Adipocyte (in vitro differentiated cells): ENCODE results near the gene THRSP.
"Not testable (repeated sequence)": the region's sequence is repeated elsewhere in the genome, so short reads cannot be mapped to it uniquely, and the experiment has no call there.

ENCODE experiments used
- DNase-seq: peaks from one replicate; pipeline ENCODE4 v3.0.0-alpha.2; 2015; ENCODE audit warnings: low read depth
- H3K27me3 ChIP-seq: replicated peaks from 2 replicates; pipeline ENCODE4 v1.7.0; 2013; ENCODE audit warnings: mild to moderate bottlenecking, low read length, moderate library complexity; ENCODE audit not compliant: control insufficient read depth, insufficient read depth
- H3K36me3 ChIP-seq: 2 replicates; pipeline ENCODE4 v1.7.0; 2013; ENCODE audit warnings: low read length, mild to moderate bottlenecking, moderate library complexity; ENCODE audit not compliant: control insufficient read depth, insufficient read depth, severe bottlenecking
- H3K4me1 ChIP-seq: 2 replicates; pipeline ENCODE4 v1.7.0; 2013; ENCODE audit warnings: mild to moderate bottlenecking, low read length, moderate library complexity; ENCODE audit not compliant: control insufficient read depth, insufficient read depth
- H3K4me3 ChIP-seq: 2 replicates; pipeline ENCODE4 v1.7.0; 2013; ENCODE audit warnings: mild to moderate bottlenecking, low read length, moderate library complexity
- H3K9ac ChIP-seq: 2 replicates; pipeline ENCODE4 v1.7.0; 2013; ENCODE audit warnings: mild to moderate bottlenecking, low read length, moderate library complexity
- H3K9me3 ChIP-seq: 2 replicates; pipeline ENCODE4 v1.7.0; 2013; ENCODE audit warnings: mild to moderate bottlenecking, low read length, moderate library complexity; ENCODE audit not compliant: control insufficient read depth

Gene THRSP

DNA sequence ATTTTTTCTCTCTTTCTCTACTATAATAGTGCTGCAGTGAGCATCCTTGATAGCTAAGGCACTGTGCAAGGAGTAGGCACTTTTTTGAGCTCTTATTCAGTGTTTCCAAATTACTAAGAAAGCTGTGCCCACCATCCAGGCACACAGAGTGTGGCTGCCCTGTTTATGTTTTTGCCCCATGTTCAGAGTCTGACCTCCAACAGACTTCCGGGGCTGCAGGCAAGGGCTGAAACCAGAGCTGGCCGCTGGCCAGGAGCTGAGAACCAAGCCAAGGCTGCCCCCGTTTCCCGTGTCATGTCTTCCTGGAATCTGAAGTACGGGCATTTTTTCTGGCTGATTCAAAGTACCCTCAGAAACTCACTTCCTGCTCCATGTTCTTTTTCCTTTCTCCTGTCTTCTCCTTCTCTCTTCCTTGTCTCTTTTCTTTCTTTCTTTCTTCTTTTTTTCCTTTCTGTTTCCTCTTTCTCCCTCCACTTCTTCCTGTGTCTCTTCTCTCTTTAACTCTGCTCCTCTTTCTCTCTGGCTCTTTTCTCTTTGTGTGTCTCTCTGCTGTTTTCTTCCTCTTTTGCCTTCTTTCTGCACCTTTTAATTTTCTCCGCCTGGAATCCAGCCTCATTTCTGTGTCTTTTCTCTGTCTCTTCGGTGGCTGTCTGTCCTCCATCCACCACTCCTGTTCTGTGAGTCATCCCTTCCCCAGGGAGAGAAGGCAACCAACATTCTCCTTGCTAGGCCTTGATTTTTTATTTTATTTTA is 23.6 kb upstream of the THRSP start:
- peak overlapping the region; percentile 75 for H3K4me3 ChIP-seq
- H3K36me3 ChIP-seq: no peaks in the 10 kb centered on the region
- no peaks in the 10 kb centered on the region for H3K9me3 ChIP-seq
- DNase-seq: peak; percentile 84
- H3K27me3 ChIP-seq: no peaks in the 10 kb centered on the region
- H3K4me1 ChIP-seq: peaks cover 24% of the 10 kb centered on the region
- peak overlapping the region; percentile 88 for H3K9ac ChIP-seq

DNA sequence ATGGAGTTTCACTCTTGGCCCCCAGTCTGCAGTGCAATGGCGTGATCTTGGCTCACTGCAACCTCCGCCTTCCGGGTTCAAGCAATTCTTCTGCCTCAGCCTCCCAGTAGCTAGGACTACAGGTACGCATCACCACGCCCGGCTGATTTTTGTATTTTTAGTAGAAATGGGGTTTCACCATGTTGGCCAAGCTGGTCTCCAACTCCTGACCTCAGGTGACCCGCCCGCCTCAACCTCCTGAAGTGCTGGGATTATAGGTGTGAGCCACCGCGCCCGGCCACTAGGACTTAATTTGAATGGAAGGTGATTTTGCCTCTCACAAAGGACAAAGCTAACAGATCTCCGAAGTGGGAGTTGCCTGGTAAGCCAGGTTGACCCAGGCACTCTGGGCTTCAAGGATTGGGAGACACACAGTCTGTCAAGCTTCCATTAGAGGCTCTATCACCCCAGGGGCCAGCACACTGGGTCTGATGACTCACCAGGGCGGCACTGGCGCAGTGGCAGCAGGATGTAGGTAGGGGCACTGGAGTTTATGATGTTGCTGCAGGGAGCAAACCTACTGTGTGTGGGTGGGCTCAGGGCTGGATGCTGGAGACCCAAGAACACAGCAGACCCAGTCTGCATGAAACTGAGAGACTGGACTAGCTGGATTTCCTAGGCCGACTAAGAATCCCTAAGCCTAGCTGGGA is 22.8 kb upstream of the THRSP start:
- Histone ChIP-seq H3K9me3 (no peaks in the 10 kb centered on the region), H3K4me1 (peaks cover 32% of the 10 kb centered on the region), H3K27me3 (no peaks in the 10 kb centered on the region), H3K36me3 (no peaks in the 10 kb centered on the region), H3K9ac (no peak overlapping the region), H3K4me3 (no peak overlapping the region)
- no peak for DNase-seq

DNA sequence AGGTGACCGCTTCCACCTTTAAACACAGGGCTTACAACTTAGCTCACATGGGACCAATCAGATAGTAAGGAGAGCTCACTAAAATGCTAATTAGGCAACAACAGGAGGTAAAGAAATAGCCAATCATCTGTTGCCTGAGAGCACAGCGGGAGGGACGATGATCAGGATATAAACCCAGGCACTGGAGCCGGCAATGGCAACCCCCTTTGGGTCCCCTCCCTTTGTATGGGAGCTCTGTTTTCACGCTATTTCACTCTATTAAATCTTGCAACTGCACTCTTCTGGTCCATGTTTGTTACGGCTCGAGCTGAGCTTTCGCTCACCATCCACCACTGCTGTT is 22.3 kb upstream of the THRSP start:
- not testable (repeated sequence) for H3K9me3 ChIP-seq, H3K27me3 ChIP-seq, H3K9ac ChIP-seq, H3K36me3 ChIP-seq, H3K4me3 ChIP-seq, DNase-seq
- H3K4me1 ChIP-seq: peaks cover 35% of the 10 kb centered on the region

DNA sequence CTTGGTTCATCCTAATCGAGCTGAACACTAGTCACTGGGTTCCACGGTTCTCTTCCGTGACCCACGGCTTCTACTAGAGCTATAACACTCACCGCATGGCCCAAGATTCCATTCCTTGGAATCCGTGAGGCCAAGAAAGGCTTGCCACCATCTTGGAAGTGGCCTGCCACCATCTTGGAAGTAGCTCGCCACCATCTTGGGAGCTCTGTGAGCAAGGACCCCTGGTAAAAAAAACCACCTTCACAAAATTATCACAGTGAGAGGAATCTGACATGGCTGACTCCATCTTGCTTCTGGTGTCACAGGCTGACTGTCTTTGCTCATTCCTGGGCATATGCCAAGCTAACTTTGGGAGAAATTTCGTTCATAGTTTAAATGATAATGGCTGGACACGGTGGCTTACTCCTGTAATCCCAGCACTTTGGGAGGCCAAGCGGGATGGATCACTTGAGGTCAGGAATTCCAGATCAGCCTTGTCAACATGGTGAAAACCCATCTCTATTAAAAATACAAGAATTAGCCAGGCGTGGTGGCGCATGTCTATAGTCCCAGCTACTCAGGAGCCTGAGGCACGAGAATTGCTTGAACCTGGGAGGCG is 21.7 kb upstream of the THRSP start:
- Histone ChIP-seq H3K4me1 (peaks cover 37% of the 10 kb centered on the region), H3K9ac (no peak overlapping the region), H3K9me3 (no peaks in the 10 kb centered on the region), H3K27me3 (no peaks in the 10 kb centered on the region), H3K4me3 (no peak overlapping the region), H3K36me3 (no peaks in the 10 kb centered on the region)
- no peak for DNase-seq

DNA sequence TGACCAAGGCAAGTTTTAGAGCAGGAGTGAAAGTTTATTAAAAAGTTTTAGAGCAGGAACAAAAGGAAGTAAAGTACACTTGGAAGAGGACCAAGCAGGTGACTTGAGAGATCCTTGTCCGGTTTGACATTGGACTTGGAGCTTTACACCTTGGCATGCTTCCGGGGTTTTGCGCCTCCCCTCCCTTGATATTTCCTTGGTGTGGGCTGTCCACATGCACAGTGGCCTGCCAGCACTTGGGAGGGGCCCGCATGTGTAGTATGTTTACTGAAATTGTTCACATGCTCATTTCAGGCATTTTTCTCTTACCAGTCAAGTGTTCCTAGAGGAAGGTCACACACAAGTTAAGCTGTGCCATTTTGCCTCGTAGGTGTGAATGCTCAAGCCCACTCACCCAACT is 19.0 kb upstream of the THRSP start:
- DNase-seq: no peak

GRCh38 chr11:78045851-78046485 is 17.7 kb upstream of the THRSP start:
- peak; percentile 86 for DNase-seq
- H3K9ac ChIP-seq: peak overlapping the region; percentile 84
- no peaks in the 10 kb centered on the region for H3K27me3 ChIP-seq
- no peaks in the 10 kb centered on the region for H3K36me3 ChIP-seq
- peak overlapping the region; percentile 82 for H3K4me3 ChIP-seq
- no peaks in the 10 kb centered on the region for H3K9me3 ChIP-seq
- H3K4me1 ChIP-seq: peaks cover 25% of the 10 kb centered on the region

More for the DNA sequence above, 19.0 kb upstream of the THRSP start:
- H3K27me3 ChIP-seq: no peaks in the 10 kb centered on the region
- H3K4me1 ChIP-seq: peaks cover 33% of the 10 kb centered on the region
- H3K36me3 ChIP-seq: no peaks in the 10 kb centered on the region
- no peak overlapping the region for H3K9ac ChIP-seq
- no peak overlapping the region for H3K4me3 ChIP-seq
- no peaks in the 10 kb centered on the region for H3K9me3 ChIP-seq

DNA sequence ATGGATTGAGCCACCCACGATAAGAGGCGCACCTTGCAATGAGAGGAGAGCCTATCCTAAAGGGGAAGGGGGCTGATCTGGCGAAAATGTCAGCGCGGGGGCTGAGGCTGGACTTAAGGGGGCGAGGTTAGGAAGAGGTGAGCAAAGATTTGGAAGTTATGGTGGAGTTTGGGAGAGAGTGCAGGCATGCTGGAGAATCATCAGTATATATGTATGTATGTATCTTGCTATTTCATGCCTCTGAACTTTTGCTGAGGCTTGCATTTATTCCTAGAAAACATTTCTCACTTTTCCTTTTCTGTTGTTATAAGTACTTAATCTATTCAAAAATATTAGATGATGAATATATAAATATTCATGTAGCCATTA is 17.2 kb upstream of the THRSP start:
- Histone ChIP-seq H3K9me3 (no peaks in the 10 kb centered on the region), H3K4me3 (no peak overlapping the region), H3K4me1 (peaks cover 27% of the 10 kb centered on the region), H3K9ac (peak overlapping the region; percentile 84), H3K36me3 (no peaks in the 10 kb centered on the region), H3K27me3 (no peaks in the 10 kb centered on the region)
- DNase-seq: no peak

GRCh38 chr11:78048561-78048960 is 15.1 kb upstream of the THRSP start:
- H3K27me3 ChIP-seq: no peaks in the 10 kb centered on the region
- peak overlapping the region; percentile 26 for H3K9ac ChIP-seq
- no peak overlapping the region for H3K4me3 ChIP-seq
- H3K36me3 ChIP-seq: no peaks in the 10 kb centered on the region
- no peaks in the 10 kb centered on the region for H3K9me3 ChIP-seq
- peaks cover 31% of the 10 kb centered on the region for H3K4me1 ChIP-seq
- DNase-seq: no peak

GRCh38 chr11:78049348-78049747 is 14.3 kb upstream of the THRSP start:
- no peaks in the 10 kb centered on the region for H3K36me3 ChIP-seq
- no peaks in the 10 kb centered on the region for H3K27me3 ChIP-seq
- DNase-seq: no peak
- H3K4me3 ChIP-seq: no peak overlapping the region
- H3K9ac ChIP-seq: no peak overlapping the region
- H3K9me3 ChIP-seq: no peaks in the 10 kb centered on the region
- H3K4me1 ChIP-seq: peaks cover 31% of the 10 kb centered on the region

DNA sequence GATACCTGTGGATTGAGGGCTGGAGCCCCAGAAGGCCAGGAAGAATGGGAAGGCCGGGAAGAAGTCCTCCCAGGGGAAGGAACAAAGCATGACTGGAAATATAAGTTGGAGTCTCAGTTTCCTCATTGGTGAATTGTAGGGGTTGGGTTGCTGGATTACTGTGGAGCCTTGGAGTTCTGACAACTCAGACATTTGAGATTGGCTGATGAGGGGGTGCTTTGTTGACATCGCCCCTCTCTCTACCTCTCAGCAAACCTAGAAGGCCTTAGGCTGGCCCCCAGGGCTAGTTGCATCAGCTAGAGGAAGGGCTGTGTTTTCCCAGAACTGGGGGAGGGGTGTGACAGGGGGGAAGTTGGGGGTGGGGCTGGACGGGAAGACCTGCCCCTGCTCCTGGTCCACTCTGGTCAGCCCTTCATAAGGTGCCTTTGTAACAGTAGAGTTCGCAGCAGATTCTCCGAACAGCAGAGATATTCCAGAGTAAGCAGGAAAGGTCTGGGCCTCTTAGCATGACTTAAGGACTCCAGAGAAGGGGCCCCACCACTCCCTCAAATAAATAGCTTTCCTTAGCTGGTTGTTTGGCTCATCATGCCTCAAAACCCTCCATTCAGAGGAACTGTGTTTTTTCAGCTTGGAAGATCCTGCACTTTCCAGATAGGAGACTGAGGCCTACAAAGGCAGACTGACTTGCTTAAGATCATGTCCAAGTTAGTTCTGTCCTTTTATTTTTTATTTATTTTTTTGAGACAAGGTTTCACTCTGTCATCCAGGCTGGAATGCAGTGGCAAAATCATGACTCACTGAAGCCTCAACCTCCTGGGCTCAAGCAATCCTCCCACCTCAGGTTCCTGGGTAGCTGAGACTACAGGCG is 12.5 kb upstream of the THRSP start:
- H3K36me3 ChIP-seq: no peaks in the 10 kb centered on the region
- peak; percentile 58 for DNase-seq

More for the DNA sequence above, 12.5 kb upstream of the THRSP start:
- Histone ChIP-seq H3K4me3 (no peak overlapping the region), H3K4me1 (peaks cover 23% of the 10 kb centered on the region), H3K27me3 (no peaks in the 10 kb centered on the region), H3K9ac (peak overlapping the region; percentile 61), H3K9me3 (no peaks in the 10 kb centered on the region)
